Common myeloid progenitor, CD34-positive (primary cell): ENCODE data around the gene ACSL6.

Experiments
- CTCF ChIA-PET: fragments of 350-600 bp; sonication (Branson Sonifier 250); formaldehyde crosslinking; loops from one replicate; lab custom pipeline; 2021; ENCODE audit warnings: antibody characterized with exemption; lab: Charles Lee
- POLR2A ChIA-PET: fragments of 350-600 bp; sonication (Branson Sonifier 250); formaldehyde crosslinking; loops from one replicate; lab custom pipeline; 2021; ENCODE audit warnings: antibody characterized with exemption; lab: Charles Lee
- DNase-seq, 3 donors: peaks; one replicate each; pipeline versions ENCODE4 v3.0.0 to v3.0.0-alpha.2; 2013
- H3K27ac ChIP-seq, 2 experiments: 1 replicate in 1 of 2; 2 replicates in 1 of 2; pipeline ENCODE4 v1.7.0; 2013; ENCODE audit warnings: inconsistent platforms in 2 of 2, low read length in 2 of 2, mild to moderate bottlenecking in 2 of 2, low read depth in 1 of 2, moderate library complexity in 1 of 2; ENCODE audit not compliant: severe bottlenecking in 2 of 2, insufficient read depth in 1 of 2, poor library complexity in 1 of 2
- H3K27me3 ChIP-seq, 5 experiments: replicated peaks in 2 of 5; 1 replicate in 3 of 5; 2 replicates in 2 of 5; pipeline versions ENCODE4 v1.6.1 to v1.7.0; 2013; ENCODE audit warnings: low read length in 4 of 5, mild to moderate bottlenecking in 2 of 5, moderate library complexity in 2 of 5, inconsistent platforms in 1 of 5; ENCODE audit not compliant: insufficient read depth in 5 of 5, control insufficient read depth in 4 of 5
- H3K36me3 ChIP-seq, 4 experiments: 1 replicate in 2 of 4; 2 replicates in 2 of 4; pipeline versions ENCODE4 v1.6.1 to v1.7.0; 2013; ENCODE audit warnings: low read length in 3 of 4, control low read depth in 1 of 4, mild to moderate bottlenecking in 1 of 4; ENCODE audit not compliant: control insufficient read depth in 4 of 4, insufficient read depth in 4 of 4
- H3K4me1 ChIP-seq, 4 experiments: 1 replicate in 3 of 4; 2 replicates in 1 of 4; pipeline versions ENCODE4 v1.6.1 to v1.7.1; 2013; ENCODE audit warnings: low read length in 3 of 4, mild to moderate bottlenecking in 3 of 4, control low read depth in 1 of 4, inconsistent platforms in 1 of 4, moderate library complexity in 1 of 4; ENCODE audit not compliant: control insufficient read depth in 4 of 4, insufficient read depth in 4 of 4; ENCODE audit errors: control extremely low read depth in 1 of 4
- H3K4me3 ChIP-seq, 7 experiments: 1 replicate in 4 of 7; 2 replicates in 3 of 7; pipeline versions ENCODE4 v1.5.1 to v1.7.0; 2013; ENCODE audit warnings: mild to moderate bottlenecking in 7 of 7, low read length in 6 of 7, moderate library complexity in 6 of 7, inconsistent platforms in 2 of 7, low read depth in 2 of 7, control low read depth in 1 of 7; ENCODE audit not compliant: insufficient read depth in 4 of 7, control insufficient read depth in 1 of 7; ENCODE audit errors: extremely low read depth in 1 of 7
- H3K9me3 ChIP-seq, 5 experiments: 1 replicate in 4 of 5; 2 replicates in 1 of 5; pipeline versions ENCODE4 v1.6.1 to v1.7.1; 2013; ENCODE audit warnings: low read length in 4 of 5, mild to moderate bottlenecking in 2 of 5, inconsistent platforms in 1 of 5, low read depth in 1 of 5, moderate library complexity in 1 of 5; ENCODE audit not compliant: control insufficient read depth in 4 of 5, insufficient read depth in 2 of 5; ENCODE audit errors: control extremely low read depth in 1 of 5
- WGBS: methylation state at CpG from one replicate; pipeline ENCODE4 v1.1.5; 2013; ENCODE audit not compliant: insufficient coverage; 5-methylcytosine and 5-hydroxymethylcytosine counted together

Gene ACSL6

GRCh38 chr5:131973089-131973712 lies 38.3 kb downstream of the ACSL6 start:
- H3K4me1 ChIP-seq, result no peaks in the 10 kb centered on the region
- no peak overlapping the region for H3K27ac ChIP-seq
- CTCF ChIA-PET, result interaction anchor here (0.8 to 1.1 kb wide), 2 partner anchors 11 to 18 kb away, joined by 3 read pairs; no protein-coding TSS in a partner anchor
- 100% methylated on average over 6 of the region's 9 CpGs for WGBS
- POLR2A ChIA-PET, result no interaction called here
- no peaks in the 10 kb centered on the region for H3K9me3 ChIP-seq
- H3K27me3 ChIP-seq, result no peaks in the 10 kb centered on the region
- no peaks in the 10 kb centered on the region for H3K36me3 ChIP-seq
- no peak overlapping the region for H3K4me3 ChIP-seq
- DNase-seq, result no peak

- CTCF ChIA-PET, result interaction anchor here (0.7 kb wide), 1 partner anchor 163 kb away, joined by 3 read pairs; no protein-coding TSS in a partner anchor
- WGBS, result 100% methylated on average over 3 of the region's 5 CpGs
These were observed 43.0 kb downstream of the ACSL6 start for GRCh38 chr5:131968396-131968954.

GRCh38 chr5:131966551-131966950 lies 44.9 kb downstream of the ACSL6 start:
- no peaks in the 10 kb centered on the region for H3K4me1 ChIP-seq
- H3K27ac ChIP-seq, result no peak overlapping the region
- no peak for DNase-seq
- no peaks in the 10 kb centered on the region for H3K9me3 ChIP-seq
- H3K36me3 ChIP-seq, result no peaks in the 10 kb centered on the region
- 100% methylated on average over 1 of the region's 1 CpG for WGBS
- CTCF ChIA-PET, result no interaction called here
- peaks cover 0 to 1% (median 0%) of the 10 kb centered on the region in 5 experiments for H3K27me3 ChIP-seq
- no peak overlapping the region for H3K4me3 ChIP-seq
- POLR2A ChIA-PET, result no interaction called here

More at GRCh38 chr5:131968396-131968954, 43.0 kb downstream of the ACSL6 start:
- POLR2A ChIA-PET, result no interaction called here
- no peak overlapping the region for H3K4me3 ChIP-seq
- H3K36me3 ChIP-seq, result no peaks in the 10 kb centered on the region
- H3K4me1 ChIP-seq, result no peaks in the 10 kb centered on the region
- H3K9me3 ChIP-seq, result no peaks in the 10 kb centered on the region
- H3K27ac ChIP-seq, result no peak overlapping the region
- DNase-seq, result peak in 2 of 3 donors; percentile 17 to 27
- H3K27me3 ChIP-seq, result no peaks in the 10 kb centered on the region

- peaks cover 0 to 1% (median 0%) of the 10 kb centered on the region in 5 experiments for H3K27me3 ChIP-seq
- no peak overlapping the region for H3K27ac ChIP-seq
- no peaks in the 10 kb centered on the region for H3K4me1 ChIP-seq
- ChIA-PET CTCF (no interaction called here), POLR2A (no interaction called here)
- 100% methylated on average over 4 of the region's 6 CpGs for WGBS
- no peak overlapping the region for H3K4me3 ChIP-seq
- H3K36me3 ChIP-seq, result no peaks in the 10 kb centered on the region
- DNase-seq, result no peak
- H3K9me3 ChIP-seq, result no peaks in the 10 kb centered on the region
These were observed 45.5 kb downstream of the ACSL6 start for GRCh38 chr5:131965826-131966415.

- Histone ChIP-seq H3K4me1 (no peaks in the 10 kb centered on the region), H3K4me3 (no peak overlapping the region), H3K36me3 (no peaks in the 10 kb centered on the region), H3K27me3 (peaks cover 0 to 1% (median 0%) of the 10 kb centered on the region in 5 experiments), H3K27ac (no peak overlapping the region), H3K9me3 (no peaks in the 10 kb centered on the region)
- CTCF ChIA-PET, result interaction anchor here (0.8 kb wide), 1 partner anchor 48 kb away, joined by 3 read pairs; no protein-coding TSS in a partner anchor
- WGBS, result 93% methylated on average over 3 of the region's 3 CpGs
- DNase-seq, result no peak
- POLR2A ChIA-PET, result no interaction called here
These were observed 51.6 kb downstream of the ACSL6 start for GRCh38 chr5:131959906-131960305.

- CTCF ChIA-PET, result no interaction called here
- peaks cover 0 to 1% (median 0%) of the 10 kb centered on the region in 5 experiments for H3K27me3 ChIP-seq
- POLR2A ChIA-PET, result no interaction called here
- 92% methylated on average over 2 of the region's 5 CpGs for WGBS
- H3K36me3 ChIP-seq, result no peaks in the 10 kb centered on the region
- H3K27ac ChIP-seq, result no peak overlapping the region
- no peaks in the 10 kb centered on the region for H3K4me1 ChIP-seq
- H3K9me3 ChIP-seq, result no peaks in the 10 kb centered on the region
- H3K4me3 ChIP-seq, result no peak overlapping the region
- no peak for DNase-seq
These were observed 52.3 kb downstream of the ACSL6 start for GRCh38 chr5:131959136-131959535.
